Choroid plexus epithelial cell (primary cell): Measurements from ENCODE around the gene TMEM200B.

Experiments used
- DNase-seq: peaks from one replicate; pipeline ENCODE4 v3.0.0-alpha.2; 2010; ENCODE audit warnings: low read depth
- H3K4me3 ChIP-seq: 2 replicates; pipeline ENCODE4 v1.5.1; 2011; ENCODE audit warnings: low read depth, mild to moderate bottlenecking, control low read depth, low read length, moderate library complexity
- CTCF ChIP-seq: conservative IDR thresholded peaks from 2 replicates; pipeline ENCODE4 v1.5.1; 2011; ENCODE audit warnings: low read depth, mild to moderate bottlenecking, control low read depth, inconsistent platforms, low read length, moderate library complexity

TMEM200B gene

GRCh38 chr1:29077155-29077554 is 46.5 kb downstream of the TMEM200B start:
- no peak overlapping the region for H3K4me3 ChIP-seq
- no peak for TF ChIP-seq CTCF
- DNase-seq = no peak
